ENCODE measurements around the gene PPP4R3A. TPM values are rescaled to one million over a fixed set of nuclear protein-coding genes. Genes with fewer than 3 reads are reported as not detected.
A peak's percentile ranks its signal among the peaks of the same experiment; 100 is the strongest.

The PPP4R3A gene
- total and polyA plus RNA-seq, 2 donors (not counting 3 experiments of a cell fraction or from before 2014, with no cell fraction given), result 20.5 to 77.0 TPM

DNA sequence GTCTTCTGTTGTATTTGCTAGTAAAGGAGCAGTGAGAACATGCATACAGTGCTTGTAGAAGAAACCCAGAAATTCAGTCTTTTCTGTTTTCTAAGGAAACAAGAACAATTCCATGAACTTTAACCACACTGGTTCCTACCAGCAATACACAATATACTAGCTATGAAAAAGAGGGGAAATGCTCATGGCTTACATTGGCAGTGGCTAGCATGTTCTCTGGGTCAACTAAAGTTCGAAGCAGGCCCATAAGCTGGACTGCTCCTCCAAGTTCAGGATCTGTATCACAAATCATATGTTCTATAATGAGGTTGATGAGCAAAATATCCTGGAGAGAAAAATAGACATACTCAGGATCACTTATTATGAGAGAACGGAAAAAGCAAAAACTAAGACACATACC is 37.1 kb downstream of the PPP4R3A start:
- H3K36me3 ChIP-seq (ENCODE audit: control insufficient read depth in 2 of 2, extremely low read depth in 1 of 2, insufficient read depth in 2 of 2, low read length in 2 of 2), result peaks cover 16 to 47% of the 10 kb centered on the region in 2 experiments
- dilution Hi-C loops (cut with MboI; ENCODE audit: extremely low pct_ligation_motif_present, low sequenced_read_pairs), result no loop called here

More for the DNA sequence above, 37.1 kb downstream of the PPP4R3A start:
- H2AFZ ChIP-seq (ENCODE audit: low read depth, low read length), result no peak overlapping the region
- no peaks in the 10 kb centered on the region for H3K9me1 ChIP-seq (replicated peaks; ENCODE audit: control insufficient read depth, extremely low read depth, insufficient read depth, low read length)
- TF ChIP-seq JUN (IDR thresholded peaks at IDR 0.05; ENCODE audit: borderline replicate concordance, insufficient read depth, insufficient read length, low read depth), result no peak
- TF ChIP-seq, protein P1, sequence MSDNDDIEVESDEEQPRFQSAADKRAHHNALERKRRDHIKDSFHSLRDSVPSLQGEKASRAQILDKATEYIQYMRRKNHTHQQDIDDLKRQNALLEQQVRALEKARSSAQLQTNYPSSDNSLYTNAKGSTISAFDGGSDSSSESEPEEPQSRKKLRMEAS (IDR thresholded peaks at IDR 0.05; ENCODE audit: insufficient read depth, insufficient read length), result no peak
- TF ChIP-seq POLR2AphosphoS5 (IDR thresholded peaks at IDR 0.05; ENCODE audit: insufficient read depth, low read depth, low read length), result no peak
- TF ChIP-seq MYC (IDR thresholded peaks at IDR 0.05; ENCODE audit: low read depth, low read length), result no peak
- TF ChIP-seq GATA2 (IDR thresholded peaks at IDR 0.05; ENCODE audit: insufficient read depth, insufficient read length, low read depth, low read length), result no peak
- TF ChIP-seq POLR2A (IDR thresholded peaks at IDR 0.05; ENCODE audit: low read depth, low read length), result no peak
- TF ChIP-seq, protein P2, sequence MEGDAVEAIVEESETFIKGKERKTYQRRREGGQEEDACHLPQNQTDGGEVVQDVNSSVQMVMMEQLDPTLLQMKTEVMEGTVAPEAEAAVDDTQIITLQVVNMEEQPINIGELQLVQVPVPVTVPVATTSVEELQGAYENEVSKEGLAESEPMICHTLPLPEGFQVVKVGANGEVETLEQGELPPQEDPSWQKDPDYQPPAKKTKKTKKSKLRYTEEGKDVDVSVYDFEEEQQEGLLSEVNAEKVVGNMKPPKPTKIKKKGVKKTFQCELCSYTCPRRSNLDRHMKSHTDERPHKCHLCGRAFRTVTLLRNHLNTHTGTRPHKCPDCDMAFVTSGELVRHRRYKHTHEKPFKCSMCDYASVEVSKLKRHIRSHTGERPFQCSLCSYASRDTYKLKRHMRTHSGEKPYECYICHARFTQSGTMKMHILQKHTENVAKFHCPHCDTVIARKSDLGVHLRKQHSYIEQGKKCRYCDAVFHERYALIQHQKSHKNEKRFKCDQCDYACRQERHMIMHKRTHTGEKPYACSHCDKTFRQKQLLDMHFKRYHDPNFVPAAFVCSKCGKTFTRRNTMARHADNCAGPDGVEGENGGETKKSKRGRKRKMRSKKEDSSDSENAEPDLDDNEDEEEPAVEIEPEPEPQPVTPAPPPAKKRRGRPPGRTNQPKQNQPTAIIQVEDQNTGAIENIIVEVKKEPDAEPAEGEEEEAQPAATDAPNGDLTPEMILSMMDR (IDR thresholded peaks at IDR 0.05; ENCODE audit: extremely low read depth in 1 of 2, insufficient read depth in 1 of 2, low read depth in 1 of 2, low read length in 2 of 2), result no peak
- TF ChIP-seq FOS (IDR thresholded peaks at IDR 0.05; ENCODE audit: borderline replicate concordance, insufficient read depth, low read length), result no peak
- no peak for TF ChIP-seq EZH2 (IDR thresholded peaks at IDR 0.05; ENCODE audit: borderline replicate concordance, low read depth, low read length, severe bottlenecking)
- CTCF ChIA-PET, result no interaction called here
- BruUV-seq (replicated peaks), result no TSS peak
- intact Hi-C loops (cut with micrococcal nuclease), result no loop called here
- H3K9ac ChIP-seq (replicated peaks; ENCODE audit: extremely low read depth, insufficient read depth, low read length), result no peak overlapping the region
- no peaks in the 10 kb centered on the region for H3K4me1 ChIP-seq (ENCODE audit: control insufficient read depth, extremely low read depth, insufficient read depth, low read length)
- no peak overlapping the region for H3K4me2 ChIP-seq (ENCODE audit: insufficient read depth, low read length)
- no peaks in the 10 kb centered on the region for H3K9me3 ChIP-seq (replicated peaks; ENCODE audit: control insufficient read depth, insufficient read depth, low read length)
- H4K20me1 ChIP-seq (replicated peaks; ENCODE audit: control insufficient read depth, extremely low read depth, insufficient read depth, low read length), result peaks cover 5% of the 10 kb centered on the region
- FAIRE-seq, result no peak
- H3K27me3 ChIP-seq (ENCODE audit: control insufficient read depth in 2 of 2, insufficient read depth in 2 of 2, low read length in 2 of 2), result no peaks in the 10 kb centered on the region
- no peak overlapping the region for H3K27ac ChIP-seq (ENCODE audit: insufficient read depth, low read depth, low read length)
- DNase-seq (ENCODE audit: low read depth, low spot score), result peak; percentile 74
- H3K79me2 ChIP-seq (ENCODE audit: control insufficient read depth, insufficient read depth, low read length), result peaks cover 38% of the 10 kb centered on the region
- H3K4me3 ChIP-seq (replicated peaks in 1 of 3; ENCODE audit: insufficient read depth in 1 of 3, low read depth in 1 of 3, low read length in 3 of 3), result no peak overlapping the region
- POLR2A ChIA-PET, result no interaction called here
